H9 (cell line): ENCODE measurements around the gene GGNBP2. TPM values are rescaled to one million over a fixed set of nuclear protein-coding genes. Genes with fewer than 3 reads are reported as not detected.

Experiments
- DNase-seq: peaks from one replicate; pipeline ENCODE4 v3.0.0-alpha.2; 2017
- H2AFZ ChIP-seq: one replicate; pipeline ENCODE4 v1.6.1; 2013; ENCODE audit warnings: mild to moderate bottlenecking, low read length, control low read depth, moderate library complexity
- H2AK5ac ChIP-seq: 2 replicates; pipeline ENCODE4 v1.6.1; 2013; ENCODE audit warnings: low read length, control low read depth, mixed read lengths; ENCODE audit not compliant: insufficient read length
- H2BK120ac ChIP-seq: one replicate; pipeline ENCODE4 v1.6.1; 2013; ENCODE audit warnings: low read depth, mild to moderate bottlenecking, low read length, control low read depth, inconsistent platforms; ENCODE audit not compliant: poor library complexity, severe bottlenecking
- H2BK12ac ChIP-seq: 2 replicates; pipeline ENCODE4 v1.6.1; 2013; ENCODE audit warnings: low read length, control low read depth, mixed read lengths, low read depth; ENCODE audit not compliant: insufficient read length
- H2BK15ac ChIP-seq: 2 replicates; pipeline ENCODE4 v1.6.1; 2013; ENCODE audit warnings: low read depth, low read length, control low read depth
- H2BK20ac ChIP-seq: one replicate; pipeline ENCODE4 v1.6.1; 2013; ENCODE audit warnings: low read depth, mild to moderate bottlenecking, low read length, control low read depth, inconsistent platforms; ENCODE audit not compliant: poor library complexity, severe bottlenecking
- H2BK5ac ChIP-seq: 2 replicates; pipeline ENCODE4 v1.6.1; 2013; ENCODE audit warnings: low read length, control low read depth, mixed read lengths; ENCODE audit not compliant: insufficient read length
- H3K14ac ChIP-seq: 2 replicates; pipeline ENCODE4 v1.6.1; 2013; ENCODE audit warnings: low read length, control low read depth; ENCODE audit not compliant: insufficient read depth
- H3K18ac ChIP-seq: 2 replicates; pipeline ENCODE4 v1.6.1; 2013; ENCODE audit warnings: low read depth, mild to moderate bottlenecking, mixed read lengths, low read length, control low read depth; ENCODE audit not compliant: insufficient read length
- H3K23ac ChIP-seq: 2 replicates; pipeline ENCODE4 v1.6.1; 2013; ENCODE audit warnings: low read length, control low read depth, mixed read lengths, low read depth; ENCODE audit not compliant: insufficient read length
- H3K23me2 ChIP-seq: 2 replicates; pipeline ENCODE4 v1.6.1; 2013; ENCODE audit warnings: low read depth, mild to moderate bottlenecking, mixed read lengths, low read length, control low read depth; ENCODE audit not compliant: insufficient read length, poor library complexity, severe bottlenecking
- H3K27ac ChIP-seq: 2 replicates; pipeline ENCODE4 v1.5.1; 2013; ENCODE audit warnings: low read length, control low read depth, mixed read lengths, low read depth; ENCODE audit not compliant: insufficient read length
- H3K27me3 ChIP-seq: 2 replicates; pipeline ENCODE4 v1.6.1; 2013; ENCODE audit warnings: low read length, control low read depth, inconsistent platforms; ENCODE audit not compliant: insufficient read depth
- H3K4ac ChIP-seq: 2 replicates; pipeline ENCODE4 v1.6.1; 2013; ENCODE audit warnings: low read depth, mild to moderate bottlenecking, control low read depth, inconsistent platforms, low read length, moderate library complexity
- H3K4me1 ChIP-seq: 2 replicates; pipeline ENCODE4 v1.6.1; 2013; ENCODE audit warnings: low read length, control low read depth, inconsistent platforms; ENCODE audit not compliant: insufficient read depth
- H3K4me2 ChIP-seq: 2 replicates; pipeline ENCODE4 v1.6.1; 2013; ENCODE audit warnings: low read length, control low read depth, mixed read lengths; ENCODE audit not compliant: insufficient read length, insufficient read depth
- H3K56ac ChIP-seq: 2 replicates; pipeline ENCODE4 v1.6.1; 2013; ENCODE audit warnings: low read depth, mild to moderate bottlenecking, mixed read lengths, low read length, control low read depth; ENCODE audit not compliant: insufficient read length
- H3K79me1 ChIP-seq: 2 replicates; pipeline ENCODE4 v1.6.1; 2013; ENCODE audit warnings: low read depth, mild to moderate bottlenecking, moderate library complexity, low read length, control low read depth, inconsistent platforms; ENCODE audit not compliant: insufficient read depth, poor library complexity, severe bottlenecking
- H3K79me2 ChIP-seq: 2 replicates; pipeline ENCODE4 v1.6.1; 2013; ENCODE audit warnings: low read length, control low read depth, inconsistent platforms; ENCODE audit not compliant: insufficient read depth
- H3K9ac ChIP-seq: 2 replicates; pipeline ENCODE4 v1.6.1; 2013; ENCODE audit warnings: low read length, control low read depth, mixed read lengths; ENCODE audit not compliant: insufficient read length; ENCODE audit errors: extremely low read depth
- H3K9me3 ChIP-seq: one replicate; pipeline ENCODE4 v1.6.1; 2013; ENCODE audit warnings: low read depth, low read length, inconsistent platforms; ENCODE audit not compliant: control insufficient read depth
- H3T11ph ChIP-seq: one replicate; pipeline ENCODE4 v1.6.1; 2013; ENCODE audit warnings: mild to moderate bottlenecking, low read length, control low read depth, inconsistent platforms
- H4K20me1 ChIP-seq: one replicate; pipeline ENCODE4 v1.6.1; 2013; ENCODE audit not compliant: control insufficient read depth, insufficient read length, insufficient read depth
- H4K5ac ChIP-seq: 2 replicates; pipeline ENCODE4 v1.6.1; 2013; ENCODE audit warnings: low read depth, mild to moderate bottlenecking, mixed read lengths, low read length, control low read depth; ENCODE audit not compliant: insufficient read length
- H4K8ac ChIP-seq: replicated peaks from 2 replicates; pipeline ENCODE4 v1.6.1; 2013; ENCODE audit warnings: low read length, control low read depth, mixed read lengths, low read depth; ENCODE audit not compliant: insufficient read length
- H4K91ac ChIP-seq: 2 replicates; pipeline ENCODE4 v1.6.1; 2013; ENCODE audit warnings: low read depth, mild to moderate bottlenecking, moderate library complexity, mixed read lengths, low read length, control low read depth; ENCODE audit not compliant: insufficient read length
- H3K27ac Mint-ChIP-seq, 3 experiments: 2 replicates in 2 of 3; 3 replicates in 1 of 3; pipeline ENCODE4 v1.8.0; 2020 to 2021; ENCODE audit warnings: mixed read lengths in 3 of 3, mild to moderate bottlenecking in 1 of 3, moderate library complexity in 1 of 3
- H3K27me3 Mint-ChIP-seq: 2 replicates; pipeline ENCODE4 v1.8.0; 2021; ENCODE audit warnings: low read depth, mild to moderate bottlenecking, moderate library complexity, mixed read lengths
- H3K36me3 Mint-ChIP-seq, 3 experiments: 2 replicates in 2 of 3; 3 replicates in 1 of 3; pipeline ENCODE4 v1.8.0; 2020 to 2021; ENCODE audit warnings: low read depth in 3 of 3, mixed read lengths in 3 of 3; ENCODE audit not compliant: insufficient read depth in 1 of 3
- H3K4me1 Mint-ChIP-seq, 2 experiments: 2 replicates each; pipeline ENCODE4 v1.8.0; 2020; ENCODE audit warnings: mixed read lengths in 2 of 2
- H3K4me3 Mint-ChIP-seq, 2 experiments: 2 replicates in 1 of 2; 3 replicates in 1 of 2; pipeline ENCODE4 v1.8.0; 2020 to 2021; ENCODE audit warnings: mild to moderate bottlenecking in 2 of 2, mixed read lengths in 2 of 2, moderate library complexity in 1 of 2
- H3K9me3 Mint-ChIP-seq, 2 experiments: 2 replicates in 1 of 2; 3 replicates in 1 of 2; pipeline ENCODE4 v1.8.0; 2020; ENCODE audit warnings: mild to moderate bottlenecking in 2 of 2, mixed read lengths in 2 of 2, moderate library complexity in 1 of 2
- CTCF ChIP-seq: fragments of 200-600 bp; sonication (generic); conservative IDR thresholded peaks from 3 replicates; pipeline ENCODE4 v1.8.0; 2021; ENCODE audit warnings: antibody characterized with exemption, mild to moderate bottlenecking
- WGBS: extraction: QIAGEN DNeasy Blood & Tissue Kit; methylation state at CpG from one replicate; pipeline ENCODE4 v1.1.7; 2013; ENCODE audit warnings: missing lambda C conversion rate, low lambda C conversion rate, mixed read lengths; ENCODE audit not compliant: insufficient read length; ENCODE audit errors: extremely low coverage; 5-methylcytosine and 5-hydroxymethylcytosine counted together
- total RNA-seq: library from RNA; stranded (reverse); gene quantifications from 2 replicates; pipeline ENCODE4 v1.2.1, GENCODE V29; 2021

GGNBP2 gene
- total RNA-seq, 1 experiment from 2014 or later = 52.8 TPM

- no peak overlapping the region for H4K91ac ChIP-seq
- no peak overlapping the region for H2BK15ac ChIP-seq
- H3K27me3 Mint-ChIP-seq = no peaks in the 10 kb centered on the region; the same call in 1 of the 2 replicates
- DNase-seq = no peak
- no CpG with 5 or more reads among the region's 9 CpGs for WGBS
- H4K5ac ChIP-seq = no peak overlapping the region
- no peak overlapping the region for H2BK120ac ChIP-seq
- H3K36me3 Mint-ChIP-seq = peaks cover 42 to 97% (median 91%) of the 10 kb centered on the region in 3 experiments
- no peaks in the 10 kb centered on the region for H3K79me2 ChIP-seq
- H3K4me3 Mint-ChIP-seq = no peak overlapping the region
- no peak overlapping the region for H2AFZ ChIP-seq
- no peaks in the 10 kb centered on the region for H3K4me1 ChIP-seq
- H3K9me3 Mint-ChIP-seq = no peaks in the 10 kb centered on the region
- no peak overlapping the region for H3K18ac ChIP-seq
- H2BK5ac ChIP-seq = no peak overlapping the region
- no peaks in the 10 kb centered on the region for H3K9me3 ChIP-seq
- TF ChIP-seq CTCF = no peak
- H3K4ac ChIP-seq = no peak overlapping the region
- no peak overlapping the region for H4K8ac ChIP-seq
- no peak overlapping the region for H2AK5ac ChIP-seq
- no peaks in the 10 kb centered on the region for H3K27me3 ChIP-seq
- no peak overlapping the region for H3T11ph ChIP-seq
- H3K4me2 ChIP-seq = no peak overlapping the region
- no peak overlapping the region for H2BK12ac ChIP-seq
- H3K56ac ChIP-seq = no peak overlapping the region
- H3K4me1 Mint-ChIP-seq = no peaks in the 10 kb centered on the region
- H3K9ac ChIP-seq = no peak overlapping the region
- H2BK20ac ChIP-seq = no peak overlapping the region
- H3K14ac ChIP-seq = no peak overlapping the region
- no peak overlapping the region for H3K23ac ChIP-seq
- no peaks in the 10 kb centered on the region for H3K23me2 ChIP-seq
- no peaks in the 10 kb centered on the region for H4K20me1 ChIP-seq
- H3K27ac Mint-ChIP-seq = no peak overlapping the region
- no peaks in the 10 kb centered on the region for H3K79me1 ChIP-seq
- no peak overlapping the region for H3K27ac ChIP-seq
Measured at GRCh38 chr17:36509272-36509985, 35.3 kb upstream of the GGNBP2 start.
